DOHH2 (cell line): ENCODE results near the gene EXOC7.

Experiments
- CTCF ChIP-seq: fragments of 200-600 bp; sonication (generic); IDR thresholded peaks from one replicate; pipeline ENCODE4 v1.5.1; 2014; ENCODE audit warnings: antibody characterized with exemption, mild to moderate bottlenecking, low read depth, low read length; ENCODE audit not compliant: poor library complexity, severe bottlenecking
- EZH2phosphoT487 ChIP-seq: fragments of 200-600 bp; sonication (generic); IDR thresholded peaks from 2 replicates; pipeline ENCODE4 v1.6.1; 2017; ENCODE audit warnings: borderline replicate concordance, mild to moderate bottlenecking, antibody characterized with exemption, low read length, moderate library complexity, mixed read lengths

- TF ChIP-seq CTCF: no peak
- TF ChIP-seq EZH2phosphoT487: no peak
Measured at GRCh38 chr17:76103274-76104139, at the start of gene EXOC7.
